MV-4-11 (cell line): Measurements from ENCODE around the gene ZAP70.

Source experiments
- DNase-seq: peaks from one replicate; lab custom pipeline; 2025; lab: John Stamatoyannopoulos, UW

ZAP70 gene

GRCh38 chr2:97734061-97735051, 21.0 kb downstream of the ZAP70 start:
- no peak for DNase-seq

GRCh38 chr2:97735161-97735561, 21.8 kb downstream of the ZAP70 start:
- DNase-seq, result no peak

GRCh38 chr2:97736185-97736584, 22.8 kb downstream of the ZAP70 start:
- no peak for DNase-seq

GRCh38 chr2:97736608-97737330, 23.4 kb downstream of the ZAP70 start:
- DNase-seq, result no peak

- DNase-seq, result no peak
Measured at GRCh38 chr2:97737421-97738178, 24.2 kb downstream of the ZAP70 start.

- DNase-seq, result no peak
Measured at GRCh38 chr2:97738179-97739019, 25.0 kb downstream of the ZAP70 start.

- no peak for DNase-seq
Measured at GRCh38 chr2:97739020-97739892, 25.9 kb downstream of the ZAP70 start.

GRCh38 chr2:97739893-97740245, 26.5 kb downstream of the ZAP70 start:
- DNase-seq, result no peak

GRCh38 chr2:97740590-97741182, 27.3 kb downstream of the ZAP70 start:
- peak; percentile 13 for DNase-seq

GRCh38 chr2:97741251-97741650, 27.9 kb downstream of the ZAP70 start:
- no peak for DNase-seq

- DNase-seq, result no peak
Measured at GRCh38 chr2:97741686-97742085, 28.3 kb downstream of the ZAP70 start.

GRCh38 chr2:97742381-97742847, 29.0 kb downstream of the ZAP70 start:
- no peak for DNase-seq

GRCh38 chr2:97743913-97744312, 30.5 kb downstream of the ZAP70 start:
- no peak for DNase-seq

- DNase-seq, result peak; percentile 32
Measured at GRCh38 chr2:97745474-97746174, 32.2 kb downstream of the ZAP70 start.

- peak; percentile 86 for DNase-seq
Measured at GRCh38 chr2:97747285-97747684, 33.9 kb downstream of the ZAP70 start.

GRCh38 chr2:97747716-97748115, 34.3 kb downstream of the ZAP70 start:
- no peak for DNase-seq

GRCh38 chr2:97749581-97749980, 36.2 kb downstream of the ZAP70 start:
- no peak for DNase-seq

GRCh38 chr2:97750017-97750416, 36.6 kb downstream of the ZAP70 start:
- no peak for DNase-seq

GRCh38 chr2:97751752-97752151, 38.4 kb downstream of the ZAP70 start:
- DNase-seq, result no peak
